Spleen (tissue), 11 donors: Measurements from ENCODE around the gene HLA-DMA. TPM values are rescaled to one million over a fixed set of nuclear protein-coding genes. Genes with fewer than 3 reads are reported as not detected.

Source experiments
- DNase-seq: peaks from one replicate; pipeline ENCODE4 v3.0.0-alpha.2; 2020
- H3K27ac ChIP-seq, 8 donors: fragments of 200-600 bp; sonication (generic) in 7 of 8; 1 replicate in 4 of 8; 2 replicates in 4 of 8; pipeline versions ENCODE4 v1.5.0 to v1.8.0; 2016 to 2021; ENCODE audit warnings: inconsistent platforms in 4 of 8, mild to moderate bottlenecking in 4 of 8, moderate library complexity in 1 of 8
- H3K27me3 ChIP-seq, 7 donors: fragments of 200-600 bp; sonication (generic) in 6 of 7; replicated peaks in 1 of 7; 1 replicate in 4 of 7; 2 replicates in 3 of 7; pipeline versions ENCODE4 v1.5.0 to v1.8.0; 2016 to 2021; ENCODE audit warnings: inconsistent platforms in 3 of 7, mild to moderate bottlenecking in 1 of 7
- H3K36me3 ChIP-seq, 6 donors: fragments of 200-600 bp; sonication (generic) in 5 of 6; 1 replicate in 4 of 6; 2 replicates in 2 of 6; pipeline versions ENCODE4 v1.5.0 to v1.8.0; 2016 to 2021; ENCODE audit warnings: inconsistent platforms in 2 of 6
- H3K4me1 ChIP-seq, 6 donors: fragments of 200-600 bp; sonication (generic) in 5 of 6; 1 replicate in 3 of 6; 2 replicates in 3 of 6; pipeline versions ENCODE4 v1.5.0 to v1.8.0; 2016 to 2021; ENCODE audit warnings: inconsistent platforms in 3 of 6
- H3K4me3 ChIP-seq, 8 donors: fragments of 200-600 bp; sonication (generic) in 7 of 8; 1 replicate in 4 of 8; 2 replicates in 4 of 8; pipeline versions ENCODE4 v1.5.0 to v1.8.0; 2016 to 2021; ENCODE audit warnings: inconsistent platforms in 4 of 8, mild to moderate bottlenecking in 4 of 8, moderate library complexity in 2 of 8
- H3K9me3 ChIP-seq, 8 donors: fragments of 200-600 bp; sonication (generic) in 7 of 8; 1 replicate in 4 of 8; 2 replicates in 4 of 8; pipeline versions ENCODE4 v1.5.0 to v1.8.0; 2016 to 2021; ENCODE audit warnings: inconsistent platforms in 4 of 8
- POLR2A ChIP-seq, 3 donors: fragments of 450-650 bp; IDR thresholded peaks; one replicate each; pipeline ENCODE4 v1.5.1; 2017; ENCODE audit warnings: antibody characterized with exemption in 3 of 3, mild to moderate bottlenecking in 1 of 3
- POLR2AphosphoS5 ChIP-seq, 3 donors: sonication (generic); formaldehyde crosslinking; IDR thresholded peaks; one replicate each; pipeline ENCODE4 v1.5.1; 2017; ENCODE audit warnings: antibody characterized with exemption in 3 of 3
- WGBS, 5 donors: extraction: QIAGEN DNeasy Blood & Tissue Kit in 3 of 5; methylation state at CpG; one replicate each; pipeline versions ENCODE4 v1.1.5 to v1.1.7; 2013 to 2018; 5-methylcytosine and 5-hydroxymethylcytosine counted together
- intact Hi-C: fragments of 100-400 bp; cut with DNase I; formaldehyde crosslinking; loops from one replicate; pipeline ENCODE4 v1.15.0; 2023; ENCODE audit warnings: low total_unique reads
- polyA plus RNA-seq, 3 donors: library from polyadenylated mRNA; stranded (reverse); fragments of 200-250 nt; gene quantifications; one replicate each; pipeline ENCODE4 v1.2.1, GENCODE V29; 2013
- total RNA-seq, 7 donors: library from RNA; depleted of rRNA in 3 of 7; stranded (reverse); fragments of >200 nt in 3 of 7; fragmentation: NEBNext Ultra II Directional in 4 of 7; extraction: Animal tissue kit (Norgen Biotek cat#: 25700) in 4 of 7; gene quantifications; one replicate each; pipeline versions ENCODE4 v1.1.0 to v1.2.1, GENCODE V29; 2016 to 2021
- TF ChIP-seq, protein P1 (sequence below), 11 experiments: fragments of 200-600 bp in 7 of 11; fragments of 450-650 bp in 4 of 11; sonication (generic) in 4 of 11; IDR thresholded peaks in 8 of 11; conservative IDR thresholded peaks in 3 of 11; 1 replicate in 7 of 11; 2 replicates in 4 of 11; pipeline versions ENCODE4 v1.4.0 to v1.8.0; 2016 to 2021; ENCODE audit warnings: antibody characterized with exemption in 11 of 11, inconsistent platforms in 4 of 11, mild to moderate bottlenecking in 1 of 11
- donor health status: healthy with polysubstance abuse.
- donor health status: DM: no; HTN: no; CAD: no; lungs with moderate emphysema.
- donor health status: DM: no; HTN: no; CAD: no.
- donor health status: Bipolar disorder and iron deficiency.
- donor health status: healthy.
- donor health status: DM: no; HTN: no; CAD: no.
- donor health status: DM: yes; HTN: yes; CAD: no.

Gene HLA-DMA
- total and polyA plus RNA-seq, 10 donors = 141 to 423 (median 195) TPM

DNA sequence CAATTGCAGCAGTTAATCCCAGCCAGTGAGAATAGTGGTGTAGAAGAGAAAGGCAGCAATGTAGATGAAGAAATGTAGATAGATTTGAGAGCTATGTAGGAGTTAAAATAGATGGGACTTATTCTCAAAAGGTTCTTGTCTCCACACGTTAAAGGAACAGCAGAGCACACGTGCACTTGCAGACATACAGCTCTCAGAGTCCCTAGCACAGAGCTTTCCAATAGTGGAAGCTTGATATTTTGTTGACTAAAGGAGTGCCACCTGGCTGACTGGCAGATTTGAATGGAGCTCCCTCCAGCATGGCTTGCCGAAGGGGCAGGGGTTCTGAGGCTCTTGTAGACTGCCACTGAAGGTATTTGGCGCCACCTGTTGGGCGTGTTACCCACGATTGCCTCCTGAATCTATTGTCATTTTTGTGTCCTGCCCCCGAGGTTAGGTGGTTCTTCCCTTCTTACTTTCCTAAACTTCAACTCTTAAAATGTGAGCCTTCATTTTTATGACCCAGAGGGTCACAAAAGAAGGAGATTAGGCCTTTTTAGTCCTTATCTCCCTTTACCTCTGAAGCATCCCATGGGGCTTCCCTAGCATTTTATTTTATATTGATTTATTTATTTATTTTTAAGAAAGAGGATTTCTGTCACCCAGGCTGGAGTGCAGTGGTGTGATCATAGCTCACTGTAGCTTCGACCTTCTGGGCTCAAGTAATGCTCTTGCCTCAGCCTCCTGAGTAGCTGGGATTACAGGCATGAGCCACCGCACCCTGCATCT lies 31.9 kb upstream of the HLA-DMA start:
- Histone ChIP-seq H3K27ac (peak overlapping the region in 6 of 8 donors; percentile 17 to 65 (median 35)), H3K9me3 (no peaks in the 10 kb centered on the region), H3K36me3 (peaks cover 5 to 46% (median 24%) of the 10 kb centered on the region in 6 donors), H3K4me3 (no peak overlapping the region), H3K27me3 (no peaks in the 10 kb centered on the region), H3K4me1 (peaks cover 0 to 54% (median 35%) of the 10 kb centered on the region in 6 donors)
- intact Hi-C loops = loop anchor here (2.0 to 5.0 kb wide), 2 partner anchors 53 to 98 kb away; no protein-coding TSS in a partner anchor
- DNase-seq = peak; percentile 96
- WGBS, 5 donors = 11 to 15% (median 13%) methylated on average over 9 of the region's 9 CpGs
- TF ChIP-seq POLR2A (IDR thresholded peaks at IDR 0.05) (no peak), POLR2AphosphoS5 (IDR thresholded peaks at IDR 0.05) (peak in 2 of 3 donors; percentile 54 to 71)
- TF ChIP-seq, protein P1, sequence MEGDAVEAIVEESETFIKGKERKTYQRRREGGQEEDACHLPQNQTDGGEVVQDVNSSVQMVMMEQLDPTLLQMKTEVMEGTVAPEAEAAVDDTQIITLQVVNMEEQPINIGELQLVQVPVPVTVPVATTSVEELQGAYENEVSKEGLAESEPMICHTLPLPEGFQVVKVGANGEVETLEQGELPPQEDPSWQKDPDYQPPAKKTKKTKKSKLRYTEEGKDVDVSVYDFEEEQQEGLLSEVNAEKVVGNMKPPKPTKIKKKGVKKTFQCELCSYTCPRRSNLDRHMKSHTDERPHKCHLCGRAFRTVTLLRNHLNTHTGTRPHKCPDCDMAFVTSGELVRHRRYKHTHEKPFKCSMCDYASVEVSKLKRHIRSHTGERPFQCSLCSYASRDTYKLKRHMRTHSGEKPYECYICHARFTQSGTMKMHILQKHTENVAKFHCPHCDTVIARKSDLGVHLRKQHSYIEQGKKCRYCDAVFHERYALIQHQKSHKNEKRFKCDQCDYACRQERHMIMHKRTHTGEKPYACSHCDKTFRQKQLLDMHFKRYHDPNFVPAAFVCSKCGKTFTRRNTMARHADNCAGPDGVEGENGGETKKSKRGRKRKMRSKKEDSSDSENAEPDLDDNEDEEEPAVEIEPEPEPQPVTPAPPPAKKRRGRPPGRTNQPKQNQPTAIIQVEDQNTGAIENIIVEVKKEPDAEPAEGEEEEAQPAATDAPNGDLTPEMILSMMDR (IDR thresholded peaks at IDR 0.05 in 8 of 11, conservative IDR thresholded peaks at IDR 0.05 in 3 of 11) = peak; percentile 63 to 95 (median 84)

DNA sequence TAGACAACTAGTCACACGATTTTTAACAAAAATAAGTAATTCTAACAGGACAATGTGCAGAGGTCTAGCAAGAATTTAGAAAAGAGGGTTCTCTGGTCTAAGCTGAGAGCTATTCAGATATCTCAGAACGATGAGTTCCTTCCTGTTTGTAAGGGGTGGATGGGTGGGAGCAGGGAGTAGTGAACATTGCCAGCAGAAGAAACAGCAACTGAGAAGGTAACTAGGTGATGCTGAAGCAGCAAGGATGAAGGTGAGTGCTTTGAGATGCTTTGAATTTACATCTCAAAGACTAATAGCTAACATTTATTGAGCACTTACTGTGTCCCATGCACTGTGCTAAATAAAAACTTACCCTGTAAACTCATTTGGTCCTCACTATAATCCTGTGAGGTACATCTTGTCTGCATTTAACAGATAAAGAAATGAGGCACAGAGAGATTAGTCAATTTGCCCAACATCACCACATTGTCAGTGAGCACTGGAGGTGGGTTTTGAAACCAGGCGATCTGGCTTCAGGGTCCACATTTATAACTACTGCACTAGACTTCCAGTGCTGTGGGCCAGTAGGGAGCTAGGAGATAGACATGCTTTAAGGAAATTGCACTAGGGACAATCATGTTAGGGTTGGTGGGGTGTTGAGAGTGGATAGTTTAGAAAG lies 31.2 kb upstream of the HLA-DMA start:
- no peak for TF ChIP-seq POLR2AphosphoS5 (IDR thresholded peaks at IDR 0.05)
- TF ChIP-seq POLR2A (IDR thresholded peaks at IDR 0.05) = no peak
- TF ChIP-seq, protein P1 (IDR thresholded peaks at IDR 0.05 in 8 of 11, conservative IDR thresholded peaks at IDR 0.05 in 3 of 11) = no peak
- intact Hi-C loops = loop anchor here (2.0 to 5.0 kb wide), 2 partner anchors 52 to 97 kb away; no protein-coding TSS in a partner anchor
- peak overlapping the region in 6 of 8 donors; percentile 17 to 65 (median 35) for H3K27ac ChIP-seq
- peaks cover 6 to 53% (median 31%) of the 10 kb centered on the region in 6 donors for H3K36me3 ChIP-seq
- DNase-seq = no peak
- no peaks in the 10 kb centered on the region for H3K9me3 ChIP-seq
- 34 to 47% (median 40%) methylated on average over 3 of the region's 3 CpGs for WGBS, 5 donors
- H3K4me1 ChIP-seq = peaks cover 0 to 61% (median 39%) of the 10 kb centered on the region in 6 donors
- H3K4me3 ChIP-seq = no peak overlapping the region
- H3K27me3 ChIP-seq = no peaks in the 10 kb centered on the region

DNA sequence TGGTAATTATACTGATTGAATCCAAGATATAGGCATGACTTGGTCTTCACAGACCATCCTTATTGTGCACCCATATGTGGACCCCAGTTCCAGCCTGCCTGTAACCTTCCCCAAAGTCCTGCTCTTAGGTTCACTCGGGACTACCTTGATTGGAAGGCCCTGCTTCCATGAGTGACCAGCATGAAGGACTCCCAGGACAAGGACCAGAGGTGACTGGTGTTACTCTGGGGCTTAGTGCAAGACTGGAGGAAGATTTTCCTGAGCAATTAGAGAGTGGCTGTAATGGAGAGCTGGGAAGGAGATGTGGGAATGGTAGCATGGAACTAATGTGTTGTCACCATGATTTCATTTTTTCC lies 30.6 kb upstream of the HLA-DMA start:
- no peak for DNase-seq
- Histone ChIP-seq H3K9me3 (no peaks in the 10 kb centered on the region), H3K36me3 (peaks cover 9 to 60% (median 38%) of the 10 kb centered on the region in 6 donors), H3K4me3 (no peak overlapping the region), H3K27me3 (no peaks in the 10 kb centered on the region), H3K4me1 (peaks cover under 1 to 66% (median 43%) of the 10 kb centered on the region in 6 donors), H3K27ac (peak overlapping the region in 5 of 8 donors; percentile 24 to 65 (median 41))
- 71 to 88% (median 78%) methylated on average over 1 of the region's 1 CpG for WGBS, 5 donors
- TF ChIP-seq POLR2A (IDR thresholded peaks at IDR 0.05) (no peak), POLR2AphosphoS5 (IDR thresholded peaks at IDR 0.05) (peak in 1 of 3 donors; percentile 19)
- intact Hi-C loops = loop anchor here (5.0 kb wide), 1 partner anchor 51 kb away; no protein-coding TSS in a partner anchor

DNA sequence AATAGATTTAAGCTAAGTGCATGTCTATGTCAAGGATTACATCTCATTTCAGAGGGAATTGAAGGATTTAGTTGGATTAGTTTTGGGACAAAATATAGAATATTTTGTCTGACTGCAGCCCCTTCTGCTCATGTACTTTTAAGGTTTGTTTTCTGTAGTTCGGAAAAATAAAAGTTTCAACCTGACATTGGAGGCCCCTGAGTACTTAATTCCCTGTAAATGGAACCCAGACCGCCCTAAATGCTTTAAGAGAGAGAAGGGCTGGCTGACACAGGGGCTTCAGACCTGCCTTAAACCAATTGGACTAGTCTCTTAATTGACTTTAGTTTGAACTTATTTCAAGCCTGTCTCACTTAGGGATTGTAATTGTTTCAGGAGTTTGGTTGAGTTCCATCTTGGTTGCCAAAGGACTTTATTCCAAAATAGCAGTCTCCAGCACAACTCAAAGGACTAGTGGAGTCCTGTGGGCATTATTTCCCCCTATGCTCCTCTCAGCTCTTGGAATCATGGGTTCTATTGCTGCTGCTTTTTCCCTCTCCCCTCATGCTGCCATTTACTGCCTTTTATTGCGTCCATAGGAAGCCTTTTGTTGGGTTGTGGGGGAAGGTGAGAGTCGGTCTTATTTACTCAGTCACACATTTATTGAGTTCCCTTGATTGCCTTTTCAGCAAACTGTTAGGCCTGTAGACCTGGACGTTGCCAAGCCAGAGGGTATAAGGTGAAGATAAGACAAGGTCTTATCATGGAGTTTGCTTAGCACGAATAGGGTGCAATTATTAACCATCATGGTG lies 30.0 kb upstream of the HLA-DMA start:
- WGBS, 5 donors = 65 to 86% (median 72%) methylated on average over 6 of the region's 6 CpGs
- no peaks in the 10 kb centered on the region for H3K27me3 ChIP-seq
- TF ChIP-seq POLR2A (IDR thresholded peaks at IDR 0.05) = no peak
- TF ChIP-seq POLR2AphosphoS5 (IDR thresholded peaks at IDR 0.05) = no peak
- TF ChIP-seq, protein P1 (IDR thresholded peaks at IDR 0.05 in 8 of 11, conservative IDR thresholded peaks at IDR 0.05 in 3 of 11) = no peak
- no peaks in the 10 kb centered on the region for H3K9me3 ChIP-seq
- H3K36me3 ChIP-seq = peaks cover 10 to 65% (median 43%) of the 10 kb centered on the region in 6 donors
- intact Hi-C loops = loop anchor here (5.0 kb wide), 1 partner anchor 51 kb away; no protein-coding TSS in a partner anchor
- H3K4me3 ChIP-seq = no peak overlapping the region
- peaks cover 7 to 72% (median 49%) of the 10 kb centered on the region in 6 donors for H3K4me1 ChIP-seq
- DNase-seq = no peak
- H3K27ac ChIP-seq = peak overlapping the region in 6 of 8 donors; percentile 1 to 65 (median 40)
